Natural killer cell (primary cell): ENCODE data around the gene ITGAE. TPM values are rescaled to one million over a fixed set of nuclear protein-coding genes. Genes with fewer than 3 reads are reported as not detected.

Experiments
- ATAC-seq, 3 donors: fragments of 150-1000 bp in 2 of 3; fragments of 200-7000 bp in 1 of 3; cut with Tn5 transposase; 1 replicate in 1 of 3; 2 replicates in 2 of 3; pipeline ENCODE4 v1.10.0; 2021; ENCODE audit warnings: mild to moderate bottlenecking in 2 of 3, moderate library complexity in 2 of 3
- DNase-seq, 2 donors: peaks; one replicate each; pipeline versions ENCODE4 v3.0.0 to v3.0.0-alpha.2; 2013 to 2021; ENCODE audit warnings: mixed read lengths in 1 of 2
- H3K27ac ChIP-seq: one replicate; pipeline ENCODE4 v1.5.1; 2013; ENCODE audit warnings: mild to moderate bottlenecking, low read length
- H3K27me3 ChIP-seq: one replicate; pipeline ENCODE4 v1.6.1; 2013; ENCODE audit warnings: low read length; ENCODE audit not compliant: control insufficient read depth, insufficient read depth
- H3K36me3 ChIP-seq: one replicate; pipeline ENCODE4 v1.6.1; 2013; ENCODE audit warnings: low read length; ENCODE audit not compliant: control insufficient read depth, insufficient read depth
- H3K4me1 ChIP-seq: one replicate; pipeline ENCODE4 v1.6.1; 2013; ENCODE audit warnings: low read length; ENCODE audit not compliant: control insufficient read depth, insufficient read depth
- H3K4me3 ChIP-seq: one replicate; pipeline ENCODE4 v1.5.1; 2013; ENCODE audit warnings: low read length
- H3K9me3 ChIP-seq: one replicate; pipeline ENCODE4 v1.6.1; 2013; ENCODE audit warnings: low read length; ENCODE audit not compliant: control insufficient read depth, insufficient read depth
- H3K27ac Mint-ChIP-seq, 2 donors: one replicate each; pipeline ENCODE4 v1.8.0; 2022; ENCODE audit warnings: mild to moderate bottlenecking in 2 of 2, mixed read lengths in 2 of 2, moderate library complexity in 1 of 2
- H3K27me3 Mint-ChIP-seq, 2 donors: one replicate each; pipeline ENCODE4 v1.8.0; 2022; ENCODE audit warnings: low read depth in 2 of 2, mixed read lengths in 2 of 2
- H3K36me3 Mint-ChIP-seq: one replicate; pipeline ENCODE4 v1.8.0; 2022; ENCODE audit warnings: mixed read lengths
- H3K4me1 Mint-ChIP-seq, 2 donors: one replicate each; pipeline ENCODE4 v1.8.0; 2022; ENCODE audit warnings: mixed read lengths in 2 of 2
- H3K4me3 Mint-ChIP-seq: one replicate; pipeline ENCODE4 v1.8.0; 2022; ENCODE audit warnings: mild to moderate bottlenecking, moderate library complexity, mixed read lengths
- H3K9me3 Mint-ChIP-seq, 2 donors: one replicate each; pipeline ENCODE4 v1.8.0; 2022; ENCODE audit warnings: mixed read lengths in 2 of 2
- CTCF ChIP-seq: fragments of 200-600 bp; IDR thresholded peaks from one replicate; pipeline ENCODE4 v1.8.0; 2022; ENCODE audit warnings: antibody characterized with exemption
- WGBS: methylation state at CpG from one replicate; pipeline ENCODE4 v1.1.7; 2013; ENCODE audit warnings: missing lambda C conversion rate; ENCODE audit not compliant: insufficient coverage; 5-methylcytosine and 5-hydroxymethylcytosine counted together
- intact Hi-C: fragments of 100-400 bp; cut with micrococcal nuclease; formaldehyde crosslinking; loops from one replicate; pipeline ENCODE4 v1.14.2; 2022
- total RNA-seq, 4 donors: library from RNA; stranded (reverse); fragments of 120-200 nt in 1 of 4; gene quantifications; one replicate each; pipeline versions ENCODE4 v1.2.3 to v1.2.4, GENCODE V29; 2013 to 2022

Gene ITGAE
- total RNA-seq, 3 donors from 2014 or later (not counting 1 experiment from before 2014, with no cell fraction given), result 12.8 to 13.8 (median 13.8) TPM

GRCh38 chr17:3759597-3760216 lies 41.3 kb downstream of the ITGAE start:
- no peaks in the 10 kb centered on the region for H3K27me3 Mint-ChIP-seq
- peak overlapping the region in 1 of 2 donors; percentile 57 for H3K27ac Mint-ChIP-seq
- 93% methylated on average over 5 of the region's 6 CpGs for WGBS
- intact Hi-C loops, result no loop called here
- H3K27ac ChIP-seq, result no peak overlapping the region
- H3K9me3 ChIP-seq, result no peaks in the 10 kb centered on the region
- no peak overlapping the region for H3K4me3 ChIP-seq
- peaks cover 26 to 47% of the 10 kb centered on the region in 2 donors for H3K4me1 Mint-ChIP-seq
- ATAC-seq (no peak), DNase-seq (no peak)
- no peaks in the 10 kb centered on the region for H3K27me3 ChIP-seq
- H3K4me3 Mint-ChIP-seq, result no peak overlapping the region
- H3K4me1 ChIP-seq, result peaks cover 52% of the 10 kb centered on the region
- H3K36me3 ChIP-seq, result no peaks in the 10 kb centered on the region
- H3K9me3 Mint-ChIP-seq, result no peaks in the 10 kb centered on the region
- no peak for TF ChIP-seq CTCF
- H3K36me3 Mint-ChIP-seq, result no peaks in the 10 kb centered on the region

GRCh38 chr17:3755335-3756030 lies 45.5 kb downstream of the ITGAE start:
- ATAC-seq, result no peak
- no peaks in the 10 kb centered on the region for H3K27me3 Mint-ChIP-seq
- H3K4me3 ChIP-seq, result no peak overlapping the region

GRCh38 chr17:3754458-3755334 lies 46.3 kb downstream of the ITGAE start:
- H3K9me3 Mint-ChIP-seq, result no peaks in the 10 kb centered on the region
- no peaks in the 10 kb centered on the region for H3K27me3 Mint-ChIP-seq
- no peak for TF ChIP-seq CTCF
- H3K27ac Mint-ChIP-seq, result peak overlapping the region; percentile 50 to 83
- ATAC-seq (peak; percentile 96 to 98 (median 96)), DNase-seq (peak; percentile 72 to 88)
- Histone ChIP-seq H3K4me3 (no peak overlapping the region), H3K36me3 (no peaks in the 10 kb centered on the region), H3K9me3 (no peaks in the 10 kb centered on the region), H3K27me3 (no peaks in the 10 kb centered on the region), H3K4me1 (peaks cover 43% of the 10 kb centered on the region), H3K27ac (peak overlapping the region; percentile 64)
- H3K4me3 Mint-ChIP-seq, result peak overlapping the region; percentile 68
- no peaks in the 10 kb centered on the region for H3K36me3 Mint-ChIP-seq
- 16% methylated on average over 55 of the region's 56 CpGs for WGBS
- peaks cover 2 to 29% of the 10 kb centered on the region in 2 donors for H3K4me1 Mint-ChIP-seq
- intact Hi-C loops, result no loop called here

More at GRCh38 chr17:3755335-3756030, 45.5 kb downstream of the ITGAE start:
- Mint-ChIP-seq H3K27ac (peak overlapping the region; percentile 71 to 83), H3K4me3 (peak overlapping the region; percentile 53), H3K9me3 (no peaks in the 10 kb centered on the region), H3K4me1 (peaks cover 7 to 30% of the 10 kb centered on the region in 2 donors), H3K36me3 (no peaks in the 10 kb centered on the region)
- peaks cover 35% of the 10 kb centered on the region for H3K4me1 ChIP-seq
- H3K36me3 ChIP-seq, result no peaks in the 10 kb centered on the region
- WGBS, result 78% methylated on average over 18 of the region's 20 CpGs
- H3K27ac ChIP-seq, result peak overlapping the region; percentile 64
- no peak for TF ChIP-seq CTCF
- intact Hi-C loops, result no loop called here
- H3K27me3 ChIP-seq, result no peaks in the 10 kb centered on the region
- no peak for DNase-seq
- H3K9me3 ChIP-seq, result no peaks in the 10 kb centered on the region
